Neuronal stem cell (in vitro differentiated cells): Measurements from ENCODE around the gene SPAAR.

Experiments
- DNase-seq: peaks from one replicate; pipeline ENCODE4 v3.0.0-alpha.2; 2013; ENCODE audit warnings: low spot score
- H2AFZ ChIP-seq: one replicate; pipeline ENCODE4 v1.6.1; 2013; ENCODE audit warnings: mild to moderate bottlenecking, low read length, inconsistent platforms
- H2AK5ac ChIP-seq: 2 replicates; pipeline ENCODE4 v1.6.1; 2013; ENCODE audit warnings: low read depth, mild to moderate bottlenecking, inconsistent platforms, low read length, moderate library complexity, mixed read lengths
- H2BK120ac ChIP-seq: 2 replicates; pipeline ENCODE4 v1.6.1; 2013; ENCODE audit warnings: low read depth, mild to moderate bottlenecking, inconsistent platforms, low read length, moderate library complexity, mixed read lengths
- H2BK12ac ChIP-seq: one replicate; pipeline ENCODE4 v1.6.1; 2013; ENCODE audit warnings: low read length, inconsistent platforms
- H2BK15ac ChIP-seq: 2 replicates; pipeline ENCODE4 v1.6.1; 2013; ENCODE audit warnings: mild to moderate bottlenecking, low read length, inconsistent platforms, mixed read lengths
- H2BK5ac ChIP-seq: one replicate; pipeline ENCODE4 v1.6.1; 2013; ENCODE audit warnings: inconsistent platforms, mild to moderate bottlenecking, low read length, moderate library complexity
- H3K14ac ChIP-seq: one replicate; pipeline ENCODE4 v1.6.1; 2013; ENCODE audit warnings: low read length, inconsistent platforms
- H3K18ac ChIP-seq: 2 replicates; pipeline ENCODE4 v1.6.1; 2013; ENCODE audit warnings: low read length, inconsistent platforms
- H3K23ac ChIP-seq: 2 replicates; pipeline ENCODE4 v1.6.1; 2013; ENCODE audit warnings: low read depth, mild to moderate bottlenecking, mixed read lengths, low read length, inconsistent platforms; ENCODE audit not compliant: poor library complexity
- H3K27ac ChIP-seq: replicated peaks from 3 replicates; pipeline ENCODE4 v1.5.1; 2013; ENCODE audit warnings: low read length, inconsistent platforms
- H3K27me3 ChIP-seq, 3 experiments: 2 replicates each; pipeline ENCODE4 v1.6.1; 2013; ENCODE audit warnings: low read length in 3 of 3, mild to moderate bottlenecking in 2 of 3, inconsistent platforms in 1 of 3, low read depth in 1 of 3, mixed read lengths in 1 of 3, moderate library complexity in 1 of 3; ENCODE audit not compliant: control insufficient read depth in 3 of 3, insufficient read depth in 3 of 3
- H3K36me3 ChIP-seq, 2 donors: replicated peaks in 1 of 2; 2 replicates each; pipeline ENCODE4 v1.6.1; 2013; ENCODE audit warnings: low read length in 2 of 2; ENCODE audit not compliant: control insufficient read depth in 2 of 2, insufficient read depth in 2 of 2
- H3K4ac ChIP-seq: 2 replicates; pipeline ENCODE4 v1.6.1; 2013; ENCODE audit warnings: inconsistent platforms, mild to moderate bottlenecking, low read length, moderate library complexity
- H3K4me1 ChIP-seq, 2 donors: 1 replicate in 1 of 2; 2 replicates in 1 of 2; pipeline ENCODE4 v1.6.1; 2013; ENCODE audit warnings: low read length in 2 of 2, low read depth in 1 of 2; ENCODE audit not compliant: control insufficient read depth in 2 of 2, insufficient read depth in 1 of 2
- H3K4me2 ChIP-seq: one replicate; pipeline ENCODE4 v1.6.1; 2013; ENCODE audit warnings: mild to moderate bottlenecking, low read length, inconsistent platforms; ENCODE audit not compliant: insufficient read depth, poor library complexity, severe bottlenecking
- H3K4me3 ChIP-seq, 2 donors: 2 replicates each; pipeline ENCODE4 v1.5.1; 2013; ENCODE audit warnings: low read length in 2 of 2, mild to moderate bottlenecking in 2 of 2, inconsistent platforms in 1 of 2, moderate library complexity in 1 of 2
- H3K79me1 ChIP-seq: one replicate; pipeline ENCODE4 v1.6.1; 2013; ENCODE audit warnings: low read depth, mild to moderate bottlenecking, inconsistent platforms, low read length, moderate library complexity
- H3K9ac ChIP-seq: one replicate; pipeline ENCODE4 v1.6.1; 2013; ENCODE audit warnings: mild to moderate bottlenecking, low read depth, low read length, inconsistent platforms; ENCODE audit not compliant: poor library complexity
- H3K9me3 ChIP-seq, 2 donors: replicated peaks in 1 of 2; 2 replicates each; pipeline versions ENCODE3 to v1.6.1; 2013; ENCODE audit warnings: low read length in 2 of 2, mild to moderate bottlenecking in 2 of 2, inconsistent platforms in 1 of 2, low read depth in 1 of 2, mixed read lengths in 1 of 2, moderate library complexity in 1 of 2; ENCODE audit not compliant: control insufficient read depth in 2 of 2, insufficient read depth in 1 of 2
- H4K8ac ChIP-seq: one replicate; pipeline ENCODE4 v1.6.1; 2013; ENCODE audit warnings: low read depth, mild to moderate bottlenecking, inconsistent platforms, low read length, moderate library complexity
- H4K91ac ChIP-seq: one replicate; pipeline ENCODE4 v1.6.1; 2013; ENCODE audit warnings: low read length, low read depth, mild to moderate bottlenecking, inconsistent platforms; ENCODE audit not compliant: poor library complexity
- WGBS, 2 donors: extraction: QIAGEN DNeasy Blood & Tissue Kit; methylation state at CpG; one replicate each; pipeline ENCODE4 v1.1.7; 2013; ENCODE audit warnings: missing lambda C conversion rate in 2 of 2, mixed read lengths in 1 of 2; ENCODE audit not compliant: insufficient read length in 2 of 2, insufficient replicate concordance in 1 of 2; ENCODE audit errors: extremely low coverage in 2 of 2; 5-methylcytosine and 5-hydroxymethylcytosine counted together

SPAAR gene

GRCh38 chr9:35920051-35920620 lies 10.8 kb downstream of the SPAAR start:
- DNase-seq, result no peak
- H4K91ac ChIP-seq, result no peak overlapping the region
- no peak overlapping the region for H2AK5ac ChIP-seq
- no peak overlapping the region for H3K18ac ChIP-seq
- no peak overlapping the region for H3K4ac ChIP-seq
- peak overlapping the region; percentile 49 for H2AFZ ChIP-seq
- H3K4me3 ChIP-seq, result no peak overlapping the region
- no peaks in the 10 kb centered on the region for H3K79me1 ChIP-seq
- no peak overlapping the region for H2BK120ac ChIP-seq
- no peak overlapping the region for H3K14ac ChIP-seq
- H2BK5ac ChIP-seq, result no peak overlapping the region
- WGBS, 2 donors, result no CpG with 5 or more reads among the region's 4 CpGs
- no peaks in the 10 kb centered on the region for H3K27me3 ChIP-seq
- H3K4me2 ChIP-seq, result no peak overlapping the region
- H4K8ac ChIP-seq, result no peak overlapping the region
- H3K9ac ChIP-seq, result no peak overlapping the region
- no peaks in the 10 kb centered on the region for H3K36me3 ChIP-seq
- H2BK12ac ChIP-seq, result no peak overlapping the region
- no peaks in the 10 kb centered on the region for H3K9me3 ChIP-seq
- H3K4me1 ChIP-seq, result peaks cover 2 to 14% of the 10 kb centered on the region in 2 donors
- no peak overlapping the region for H2BK15ac ChIP-seq
- H3K23ac ChIP-seq, result no peak overlapping the region
- H3K27ac ChIP-seq, result no peak overlapping the region

- Histone ChIP-seq H3K18ac (no peak overlapping the region), H4K91ac (no peak overlapping the region), H3K36me3 (no peaks in the 10 kb centered on the region), H2BK5ac (no peak overlapping the region), H2AK5ac (no peak overlapping the region), H3K23ac (no peak overlapping the region), H3K4ac (no peak overlapping the region), H3K27me3 (no peaks in the 10 kb centered on the region), H3K4me3 (no peak overlapping the region), H2BK15ac (no peak overlapping the region), H3K4me2 (no peak overlapping the region), H2BK120ac (no peak overlapping the region), H2BK12ac (no peak overlapping the region), H3K9me3 (no peaks in the 10 kb centered on the region), H3K4me1 (peaks cover 0 to 12% of the 10 kb centered on the region in 2 donors), H3K79me1 (no peaks in the 10 kb centered on the region), H4K8ac (no peak overlapping the region), H2AFZ (peak overlapping the region; percentile 79), H3K14ac (no peak overlapping the region), H3K27ac (no peak overlapping the region), H3K9ac (no peak overlapping the region)
- WGBS, 2 donors, result no CpG with 5 or more reads among the region's 1 CpG
- no peak for DNase-seq
Measured at GRCh38 chr9:35923598-35923926, 14.3 kb downstream of the SPAAR start.

DNA sequence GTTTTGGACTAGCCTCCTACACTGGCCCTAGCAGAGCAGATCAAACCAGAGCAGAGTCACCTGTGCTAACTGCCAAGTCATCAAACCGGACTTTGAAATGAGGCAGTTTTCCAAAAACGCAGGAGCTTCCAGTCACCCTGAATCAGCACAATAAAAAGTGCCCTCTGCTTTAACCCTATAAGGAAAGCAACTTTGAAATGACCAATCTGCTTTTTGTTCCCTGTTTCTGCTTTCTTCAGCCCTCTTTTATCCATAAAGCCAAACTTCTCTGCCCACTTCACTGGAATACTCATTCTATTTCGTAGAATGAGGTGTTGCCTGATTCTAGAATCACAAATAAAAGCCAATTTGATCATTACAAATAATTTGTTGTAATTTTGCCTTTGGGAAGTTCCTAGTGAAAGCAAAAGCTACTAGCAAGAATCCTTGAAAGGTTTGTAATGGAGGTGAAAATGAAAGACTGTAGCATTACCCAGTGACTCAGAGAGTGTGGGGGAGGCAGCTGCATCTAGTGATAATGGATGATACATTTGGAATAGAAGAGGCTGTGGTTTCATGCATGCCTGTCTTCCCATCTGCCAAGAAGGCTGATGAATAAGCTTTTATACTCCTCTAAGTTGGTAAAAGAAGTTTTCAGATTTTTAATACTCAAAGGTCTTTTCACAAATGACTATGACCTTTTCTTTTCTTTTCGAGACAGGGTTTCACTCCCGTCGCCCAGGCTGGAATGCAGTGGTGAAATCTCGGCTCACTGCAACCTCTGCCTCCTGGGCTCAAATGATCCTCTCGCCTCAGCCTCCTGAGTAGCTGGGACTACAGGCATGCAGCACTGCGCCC lies 14.9 kb downstream of the SPAAR start:
- Histone ChIP-seq H3K79me1 (no peaks in the 10 kb centered on the region), H2BK120ac (no peak overlapping the region), H3K4ac (no peak overlapping the region), H2BK5ac (no peak overlapping the region), H3K27ac (no peak overlapping the region), H2AFZ (peak overlapping the region; percentile 79), H3K14ac (no peak overlapping the region), H3K36me3 (no peaks in the 10 kb centered on the region), H3K18ac (no peak overlapping the region), H3K4me2 (no peak overlapping the region), H4K91ac (no peak overlapping the region), H4K8ac (no peak overlapping the region), H3K9ac (no peak overlapping the region), H2BK12ac (no peak overlapping the region), H2AK5ac (no peak overlapping the region), H3K4me1 (peaks cover 0 to 12% of the 10 kb centered on the region in 2 donors), H3K4me3 (no peak overlapping the region), H2BK15ac (no peak overlapping the region), H3K27me3 (no peaks in the 10 kb centered on the region), H3K9me3 (no peaks in the 10 kb centered on the region), H3K23ac (no peak overlapping the region)
- no peak for DNase-seq
- no CpG with 5 or more reads among the region's 9 CpGs for WGBS, 2 donors

DNA sequence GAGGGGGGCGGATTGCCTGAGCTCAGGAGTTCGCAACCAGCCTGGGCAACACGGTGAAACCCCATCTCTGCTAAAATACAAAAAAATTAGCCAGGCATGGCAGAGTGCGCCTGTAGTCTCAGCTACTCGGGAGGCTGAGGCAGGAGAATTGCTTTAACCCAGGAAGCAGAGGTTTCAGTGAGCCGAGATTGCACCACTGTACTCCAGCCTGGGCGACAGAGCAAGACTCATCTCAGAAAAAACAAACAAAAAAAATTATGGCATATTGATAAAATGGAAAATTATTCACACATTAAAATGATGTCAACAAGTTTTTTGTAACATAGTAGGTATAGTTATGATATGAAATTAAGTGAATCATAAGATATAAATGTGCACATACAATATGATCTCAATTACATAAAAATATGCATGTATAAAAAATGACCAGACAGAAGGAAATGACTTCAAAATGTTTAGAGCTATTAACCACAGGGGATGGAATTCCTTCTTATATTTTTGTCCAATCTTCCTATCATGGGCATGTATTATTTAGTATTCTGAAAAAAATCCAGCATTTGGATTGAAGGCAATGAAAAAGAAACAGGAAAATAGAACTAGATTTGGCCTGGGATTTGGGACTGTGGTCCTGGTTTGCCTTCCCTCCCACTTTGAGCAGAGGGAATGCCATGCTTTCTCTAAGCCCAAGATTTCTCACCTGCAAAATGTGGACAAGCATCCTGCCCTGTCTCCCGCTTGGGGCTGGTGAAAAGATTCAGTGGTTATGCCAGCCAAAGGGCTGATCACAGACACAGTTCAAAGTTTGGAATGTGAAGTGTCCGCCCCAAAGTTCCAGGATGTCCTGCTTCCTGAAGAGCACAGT lies 19.5 kb downstream of the SPAAR start:
- H3K4me1 ChIP-seq, result peaks cover 0 to 7% of the 10 kb centered on the region in 2 donors
- no peak overlapping the region for H4K91ac ChIP-seq
- H3K18ac ChIP-seq, result no peak overlapping the region
- H3K4ac ChIP-seq, result peak overlapping the region; percentile 84
- WGBS, 2 donors, result no CpG with 5 or more reads among the region's 9 CpGs
- H4K8ac ChIP-seq, result no peak overlapping the region
- no peaks in the 10 kb centered on the region for H3K79me1 ChIP-seq
- no peaks in the 10 kb centered on the region for H3K9me3 ChIP-seq
- H3K27ac ChIP-seq, result no peak overlapping the region
- H3K9ac ChIP-seq, result no peak overlapping the region
- H3K27me3 ChIP-seq, result no peaks in the 10 kb centered on the region
- no peak overlapping the region for H2BK15ac ChIP-seq
- no peak overlapping the region for H2BK12ac ChIP-seq
- peak overlapping the region; percentile 32 for H2AFZ ChIP-seq
- H3K14ac ChIP-seq, result no peak overlapping the region
- H3K23ac ChIP-seq, result no peak overlapping the region
- no peak overlapping the region for H3K4me3 ChIP-seq
- H3K4me2 ChIP-seq, result no peak overlapping the region
- H2BK5ac ChIP-seq, result no peak overlapping the region
- no peak for DNase-seq
- H2BK120ac ChIP-seq, result no peak overlapping the region
- H2AK5ac ChIP-seq, result no peak overlapping the region
- no peaks in the 10 kb centered on the region for H3K36me3 ChIP-seq
